ENCODE measurements around the gene SEC61A2. TPM values are rescaled to one million over a fixed set of nuclear protein-coding genes. Genes with fewer than 3 reads are reported as not detected.

Gene SEC61A2
- total and polyA plus RNA-seq, 10 of the 15 experiments (the other 5 are each of a cell fraction or from before 2014, with no cell fraction given) = 3.0 to 36.2 (median 8.6) TPM

DNA sequence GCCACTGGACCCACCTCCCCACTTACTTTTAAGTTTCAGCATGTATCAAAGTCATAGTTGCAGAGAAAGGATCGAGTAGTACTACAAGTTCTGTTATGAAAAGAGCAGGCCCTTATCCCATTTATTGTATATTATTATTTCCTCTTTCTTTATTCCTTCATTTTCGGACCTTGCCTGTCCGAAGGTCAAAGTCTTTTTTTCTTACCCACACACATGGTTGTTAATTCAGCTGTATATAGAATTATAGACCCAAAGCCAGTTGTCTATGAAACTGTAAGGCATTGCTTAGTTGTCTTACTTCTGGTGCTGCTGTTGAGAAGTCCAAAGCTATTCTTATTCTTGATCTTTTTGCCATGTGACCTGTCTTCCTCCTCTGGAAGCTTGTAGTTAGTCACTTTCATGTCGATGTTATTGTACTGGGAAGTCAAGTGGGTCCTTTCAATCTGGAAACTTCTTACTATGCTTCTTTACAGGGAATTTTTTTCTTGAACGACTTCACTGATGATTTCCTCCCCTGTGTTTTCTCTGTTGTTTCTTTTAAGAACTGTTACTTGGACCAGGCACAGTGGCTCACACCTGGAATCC lies 57.9 kb downstream of the SEC61A2 start:
- WGBS (ENCODE audit: insufficient coverage, insufficient replicate concordance, low lambda C conversion rate, missing lambda C conversion rate) = 93% methylated on average over 5 of the region's 5 CpGs
- CTCF ChIA-PET = interaction anchor here (1.2 kb wide), 2 partner anchors 9 to 29 kb away, joined by 3 read pairs; no protein-coding TSS in a partner anchor
- no TSS peak for BruUV-seq (replicated peaks)
- in situ Hi-C loops (cut with MboI) (no loop called here), intact Hi-C loops (cut with micrococcal nuclease; ENCODE audit: unreplicated experiment) (no loop called here)
- ATAC-seq (no peak), FAIRE-seq (no peak), DNase-seq (ENCODE audit: low read depth, low spot score) (no peak)
- SMC1A ChIA-PET (ENCODE audit: uncharacterized antibody, unreplicated experiment) = interaction anchor here (0.7 to 0.9 kb wide), 2 partner anchors 8 to 47 kb away, joined by 3 read pairs; no protein-coding TSS in a partner anchor
- peaks cover 3 to 8% of the 10 kb centered on the region in 2 experiments for H3K36me3 ChIP-seq (ENCODE audit: control insufficient read depth in 2 of 2, insufficient read depth in 2 of 2, low read length in 1 of 2)
- TF ChIP-seq BCLAF1 (IDR thresholded peaks at IDR 0.05) (no peak), HCFC1 (IDR thresholded peaks at IDR 0.05; ENCODE audit: low read length) (no peak), JUNB (IDR thresholded peaks at IDR 0.05) (no peak), FOXM1 (IDR thresholded peaks at IDR 0.05; ENCODE audit: low read depth, low read length) (no peak), KDM1A (IDR thresholded peaks at IDR 0.05; ENCODE audit: borderline replicate concordance) (no peak), ETV6 (conservative IDR thresholded peaks at IDR 0.05 in 1 of 2, IDR thresholded peaks at IDR 0.05 in 1 of 2; ENCODE audit: borderline replicate concordance in 1 of 2, low read depth in 1 of 2) (no peak), SP1 (IDR thresholded peaks at IDR 0.05; ENCODE audit: low read depth, low read length) (no peak), STAT3 (IDR thresholded peaks at IDR 0.05; ENCODE audit: low read depth, low read length) (no peak), BHLHE40 (IDR thresholded peaks at IDR 0.05; ENCODE audit: borderline replicate concordance in 1 of 2, low read depth in 2 of 2, low read length in 1 of 2) (no peak), ZNF217 (IDR thresholded peaks at IDR 0.05) (no peak), IKZF1 (conservative IDR thresholded peaks at IDR 0.05) (no peak)
- POLR2A ChIA-PET = no interaction called here
- H3K27ac ChIP-seq (ENCODE audit: control insufficient read depth, insufficient read depth) = no peak overlapping the region
- H2AFZ ChIP-seq (ENCODE audit: control insufficient read depth, low read depth, low read length) = no peak overlapping the region
- no peak overlapping the region for H3K4me3 ChIP-seq
- no peaks in the 10 kb centered on the region for H4K20me1 ChIP-seq (ENCODE audit: control insufficient read depth, insufficient read depth)
- no peak overlapping the region for H3K9ac ChIP-seq (ENCODE audit: control insufficient read depth, insufficient read depth, low read length)
- H3K4me2 ChIP-seq (ENCODE audit: control insufficient read depth, insufficient read depth) = no peak overlapping the region
- no peaks in the 10 kb centered on the region for H3K27me3 ChIP-seq (replicated peaks in 1 of 2; ENCODE audit: control insufficient read depth in 2 of 2, insufficient read depth in 2 of 2, low read length in 1 of 2)
- RAD21 ChIA-PET (ENCODE audit: unreplicated experiment) = no interaction called here
- peaks cover 14% of the 10 kb centered on the region for H3K79me2 ChIP-seq (ENCODE audit: control insufficient read depth, insufficient read depth, low read length)
- no peaks in the 10 kb centered on the region for H3K9me3 ChIP-seq (replicated peaks; ENCODE audit: control insufficient read depth, insufficient read depth, low read length)
- H3K4me1 ChIP-seq (ENCODE audit: control insufficient read depth, insufficient read depth, low read length) = no peaks in the 10 kb centered on the region
